B cell (primary cell): ENCODE data around the gene PTPN23.
"Not testable (repeated sequence)": the region's sequence is repeated elsewhere in the genome, so short reads cannot be mapped to it uniquely, and the experiment has no call there.

Experiments used
- EZH2 ChIP-seq: IDR thresholded peaks from 2 replicates; pipeline ENCODE4 v1.6.1; 2012; ENCODE audit warnings: borderline replicate concordance, low read depth, mild to moderate bottlenecking, moderate library complexity, low read length; ENCODE audit not compliant: insufficient read depth, poor library complexity, severe bottlenecking
- TF ChIP-seq, protein P1 (sequence below): fragments of 200-600 bp; IDR thresholded peaks from one replicate; pipeline ENCODE4 v1.8.0; 2022; ENCODE audit warnings: antibody characterized with exemption, mild to moderate bottlenecking

DNA sequence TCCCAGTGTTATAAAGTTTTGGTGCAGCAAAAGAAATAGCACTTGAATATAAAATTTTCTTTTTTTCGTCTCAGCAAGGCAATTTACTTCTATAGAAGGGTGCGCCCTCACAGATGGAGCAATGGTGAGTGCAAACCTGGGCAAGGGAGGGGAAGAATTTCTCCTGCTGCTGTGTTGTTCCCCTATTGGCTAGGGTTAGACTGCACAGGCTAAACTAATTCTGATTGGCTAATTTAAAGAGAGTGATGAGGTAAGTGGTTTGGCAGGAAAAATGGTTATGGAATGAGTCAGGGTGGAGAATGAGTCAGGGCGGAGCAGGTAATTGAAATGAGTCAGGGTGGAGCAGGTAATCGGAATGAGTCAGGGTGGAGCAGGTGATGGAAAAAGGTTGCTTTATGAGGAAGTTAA is 20.7 kb upstream of the PTPN23 start:
- TF ChIP-seq, protein P1, sequence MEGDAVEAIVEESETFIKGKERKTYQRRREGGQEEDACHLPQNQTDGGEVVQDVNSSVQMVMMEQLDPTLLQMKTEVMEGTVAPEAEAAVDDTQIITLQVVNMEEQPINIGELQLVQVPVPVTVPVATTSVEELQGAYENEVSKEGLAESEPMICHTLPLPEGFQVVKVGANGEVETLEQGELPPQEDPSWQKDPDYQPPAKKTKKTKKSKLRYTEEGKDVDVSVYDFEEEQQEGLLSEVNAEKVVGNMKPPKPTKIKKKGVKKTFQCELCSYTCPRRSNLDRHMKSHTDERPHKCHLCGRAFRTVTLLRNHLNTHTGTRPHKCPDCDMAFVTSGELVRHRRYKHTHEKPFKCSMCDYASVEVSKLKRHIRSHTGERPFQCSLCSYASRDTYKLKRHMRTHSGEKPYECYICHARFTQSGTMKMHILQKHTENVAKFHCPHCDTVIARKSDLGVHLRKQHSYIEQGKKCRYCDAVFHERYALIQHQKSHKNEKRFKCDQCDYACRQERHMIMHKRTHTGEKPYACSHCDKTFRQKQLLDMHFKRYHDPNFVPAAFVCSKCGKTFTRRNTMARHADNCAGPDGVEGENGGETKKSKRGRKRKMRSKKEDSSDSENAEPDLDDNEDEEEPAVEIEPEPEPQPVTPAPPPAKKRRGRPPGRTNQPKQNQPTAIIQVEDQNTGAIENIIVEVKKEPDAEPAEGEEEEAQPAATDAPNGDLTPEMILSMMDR = not testable (repeated sequence)
- TF ChIP-seq EZH2 = not testable (repeated sequence)
